Suprapubic skin (tissue), 4 donors: ENCODE data around the gene MLH3. TPM values are rescaled to one million over a fixed set of nuclear protein-coding genes. Genes with fewer than 3 reads are reported as not detected.

Experiments
- DNase-seq, 2 donors: peaks; one replicate each; pipeline ENCODE4 v3.0.0-alpha.2; 2019; ENCODE audit warnings: low spot score in 2 of 2
- H3K27ac ChIP-seq: fragments of 200-600 bp; sonication (generic); one replicate; pipeline ENCODE4 v1.5.1; 2019
- H3K27me3 ChIP-seq: fragments of 200-600 bp; sonication (generic); one replicate; pipeline ENCODE4 v1.5.1; 2019
- H3K36me3 ChIP-seq: fragments of 200-600 bp; sonication (generic); one replicate; pipeline ENCODE4 v1.5.1; 2019
- H3K4me1 ChIP-seq: fragments of 200-600 bp; sonication (generic); one replicate; pipeline ENCODE4 v1.5.1; 2019
- H3K4me3 ChIP-seq: fragments of 200-600 bp; sonication (generic); one replicate; pipeline ENCODE4 v1.5.1; 2019; ENCODE audit warnings: mild to moderate bottlenecking
- H3K9me3 ChIP-seq: fragments of 200-600 bp; sonication (generic); one replicate; pipeline ENCODE4 v1.5.1; 2019
- CTCF ChIP-seq, 2 donors: fragments of 200-600 bp in 1 of 2; fragments of 450-650 bp in 1 of 2; sonication (generic) in 1 of 2; IDR thresholded peaks; one replicate each; pipeline ENCODE4 v1.5.1; 2016 to 2019; ENCODE audit warnings: antibody characterized with exemption in 2 of 2, mild to moderate bottlenecking in 1 of 2, moderate library complexity in 1 of 2
- EP300 ChIP-seq: sonication (generic); formaldehyde crosslinking; IDR thresholded peaks from one replicate; pipeline ENCODE4 v1.6.1; 2017; ENCODE audit warnings: antibody characterized with exemption
- POLR2A ChIP-seq, 2 donors: fragments of 450-650 bp; IDR thresholded peaks; one replicate each; pipeline ENCODE4 v1.6.1; 2017; ENCODE audit warnings: antibody characterized with exemption in 2 of 2, mild to moderate bottlenecking in 2 of 2, moderate library complexity in 2 of 2
- POLR2AphosphoS5 ChIP-seq, 3 donors: sonication (generic); formaldehyde crosslinking; IDR thresholded peaks; one replicate each; pipeline ENCODE4 v1.6.1; 2017; ENCODE audit warnings: antibody characterized with exemption in 3 of 3
- WGBS: methylation state at CpG from one replicate; pipeline ENCODE4 v1.1.5; 2018; 5-methylcytosine and 5-hydroxymethylcytosine counted together
- total RNA-seq, 4 donors: library from RNA; depleted of rRNA; stranded (reverse); fragments of >200 nt; gene quantifications; one replicate each; pipeline ENCODE4 v1.1.0, GENCODE V29; 2016

Gene MLH3
- total RNA-seq, 4 donors from 2014 or later: 8.6 to 27.0 (median 14.1) TPM

DNA sequence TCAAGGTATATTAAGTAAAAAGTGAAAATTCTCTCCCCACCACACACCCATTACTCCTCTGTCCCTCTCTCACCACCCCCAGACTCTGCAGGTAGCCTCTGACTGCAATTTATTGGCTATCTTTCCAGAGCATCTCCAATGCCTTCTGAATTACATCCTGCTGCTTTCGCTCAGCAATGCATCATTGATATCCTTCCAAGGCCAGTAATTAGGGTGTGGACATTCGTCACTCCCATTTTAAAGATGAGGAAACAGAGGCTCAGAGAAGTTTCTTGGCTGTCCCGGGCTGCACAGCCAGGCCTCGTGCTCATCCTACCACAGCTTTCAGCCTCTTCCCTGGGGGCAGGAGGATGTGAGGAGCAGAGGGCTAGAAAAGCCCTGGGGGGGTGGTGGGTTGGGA lies 72.2 kb downstream of the MLH3 start:
- no peak for DNase-seq
- Histone ChIP-seq H3K9me3 (no peaks in the 10 kb centered on the region), H3K27ac (no peak overlapping the region), H3K27me3 (no peaks in the 10 kb centered on the region), H3K36me3 (no peaks in the 10 kb centered on the region), H3K4me3 (no peak overlapping the region), H3K4me1 (peaks cover 67% of the 10 kb centered on the region)
- 51% methylated on average over 4 of the region's 4 CpGs for WGBS
- no peak for TF ChIP-seq CTCF (IDR thresholded peaks at IDR 0.05)

GRCh38 chr14:74978416-74978947 lies 72.8 kb downstream of the MLH3 start:
- H3K9me3 ChIP-seq: no peaks in the 10 kb centered on the region
- peak; percentile 48 to 66 for DNase-seq
- TF ChIP-seq POLR2AphosphoS5 (IDR thresholded peaks at IDR 0.05): no peak
- 70% methylated on average over 11 of the region's 11 CpGs for WGBS
- H3K36me3 ChIP-seq: no peaks in the 10 kb centered on the region
- no peak overlapping the region for H3K4me3 ChIP-seq
- no peak overlapping the region for H3K27ac ChIP-seq
- H3K4me1 ChIP-seq: peaks cover 72% of the 10 kb centered on the region
- H3K27me3 ChIP-seq: no peaks in the 10 kb centered on the region

GRCh38 chr14:74977901-74978385 lies 73.3 kb downstream of the MLH3 start:
- Histone ChIP-seq H3K27ac (no peak overlapping the region), H3K4me3 (no peak overlapping the region), H3K4me1 (peaks cover 76% of the 10 kb centered on the region), H3K27me3 (no peaks in the 10 kb centered on the region), H3K36me3 (no peaks in the 10 kb centered on the region), H3K9me3 (no peaks in the 10 kb centered on the region)
- TF ChIP-seq CTCF (IDR thresholded peaks at IDR 0.05) (no peak), EP300 (no peak), POLR2A (IDR thresholded peaks at IDR 0.05) (no peak), POLR2AphosphoS5 (IDR thresholded peaks at IDR 0.05) (no peak)
- 56% methylated on average over 6 of the region's 6 CpGs for WGBS
- no peak for DNase-seq

GRCh38 chr14:74977164-74977900 lies 73.9 kb downstream of the MLH3 start:
- no peaks in the 10 kb centered on the region for H3K36me3 ChIP-seq
- H3K4me3 ChIP-seq: no peak overlapping the region
- 87% methylated on average over 11 of the region's 12 CpGs for WGBS
- no peaks in the 10 kb centered on the region for H3K27me3 ChIP-seq
- TF ChIP-seq EP300: no peak
- no peak for TF ChIP-seq POLR2AphosphoS5 (IDR thresholded peaks at IDR 0.05)
- TF ChIP-seq POLR2A (IDR thresholded peaks at IDR 0.05): no peak
- no peak for TF ChIP-seq CTCF (IDR thresholded peaks at IDR 0.05)
- no peaks in the 10 kb centered on the region for H3K9me3 ChIP-seq
- peaks cover 76% of the 10 kb centered on the region for H3K4me1 ChIP-seq
- H3K27ac ChIP-seq: no peak overlapping the region
- DNase-seq: peak; percentile 58 to 72

GRCh38 chr14:74976264-74977113 lies 74.8 kb downstream of the MLH3 start:
- no peaks in the 10 kb centered on the region for H3K9me3 ChIP-seq
- H3K36me3 ChIP-seq: no peaks in the 10 kb centered on the region
- no peak overlapping the region for H3K4me3 ChIP-seq
- WGBS: 75% methylated on average over 10 of the region's 11 CpGs
- H3K27me3 ChIP-seq: no peaks in the 10 kb centered on the region
- H3K27ac ChIP-seq: no peak overlapping the region
- TF ChIP-seq CTCF (IDR thresholded peaks at IDR 0.05): no peak
- no peak for TF ChIP-seq POLR2A (IDR thresholded peaks at IDR 0.05)
- TF ChIP-seq EP300: no peak
- TF ChIP-seq POLR2AphosphoS5 (IDR thresholded peaks at IDR 0.05): no peak
- peak; percentile 48 to 53 for DNase-seq
- H3K4me1 ChIP-seq: peaks cover 70% of the 10 kb centered on the region
